PC-9 (cell line): ENCODE measurements around the gene PIEZO2.

Experiments used
- EZH2 ChIP-seq: fragments of 200-600 bp; sonication (generic); IDR thresholded peaks from 2 replicates; pipeline ENCODE4 v1.8.0; 2017; ENCODE audit warnings: antibody characterized with exemption, low read depth
- TF ChIP-seq, protein P1 (sequence below): fragments of 200-600 bp; sonication (generic); conservative IDR thresholded peaks from 2 replicates; pipeline ENCODE4 v1.6.1; 2017; ENCODE audit warnings: mixed run types, antibody characterized with exemption, mild to moderate bottlenecking, moderate library complexity

DNA sequence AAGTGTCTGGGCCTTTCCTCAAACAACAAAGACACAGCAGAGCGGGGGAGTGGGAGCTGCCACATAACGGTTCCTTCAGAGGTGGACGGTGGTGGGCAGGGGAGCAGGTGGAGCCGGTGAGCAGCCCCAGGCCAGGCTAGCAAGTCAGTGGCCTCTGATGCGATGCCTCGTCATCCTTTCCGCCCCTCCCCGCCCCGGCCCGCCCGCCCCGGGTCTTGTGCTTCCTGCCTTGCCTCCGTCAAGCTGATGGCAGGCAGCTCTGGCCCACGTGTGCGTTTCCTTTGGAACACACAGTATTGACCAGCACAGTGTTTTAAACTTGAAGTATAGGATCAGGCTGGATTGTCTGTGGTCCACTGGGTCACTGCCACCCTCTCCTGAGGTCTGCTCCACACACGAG is 38.9 kb downstream of the PIEZO2 start:
- TF ChIP-seq, protein P1, sequence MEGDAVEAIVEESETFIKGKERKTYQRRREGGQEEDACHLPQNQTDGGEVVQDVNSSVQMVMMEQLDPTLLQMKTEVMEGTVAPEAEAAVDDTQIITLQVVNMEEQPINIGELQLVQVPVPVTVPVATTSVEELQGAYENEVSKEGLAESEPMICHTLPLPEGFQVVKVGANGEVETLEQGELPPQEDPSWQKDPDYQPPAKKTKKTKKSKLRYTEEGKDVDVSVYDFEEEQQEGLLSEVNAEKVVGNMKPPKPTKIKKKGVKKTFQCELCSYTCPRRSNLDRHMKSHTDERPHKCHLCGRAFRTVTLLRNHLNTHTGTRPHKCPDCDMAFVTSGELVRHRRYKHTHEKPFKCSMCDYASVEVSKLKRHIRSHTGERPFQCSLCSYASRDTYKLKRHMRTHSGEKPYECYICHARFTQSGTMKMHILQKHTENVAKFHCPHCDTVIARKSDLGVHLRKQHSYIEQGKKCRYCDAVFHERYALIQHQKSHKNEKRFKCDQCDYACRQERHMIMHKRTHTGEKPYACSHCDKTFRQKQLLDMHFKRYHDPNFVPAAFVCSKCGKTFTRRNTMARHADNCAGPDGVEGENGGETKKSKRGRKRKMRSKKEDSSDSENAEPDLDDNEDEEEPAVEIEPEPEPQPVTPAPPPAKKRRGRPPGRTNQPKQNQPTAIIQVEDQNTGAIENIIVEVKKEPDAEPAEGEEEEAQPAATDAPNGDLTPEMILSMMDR: no peak
- TF ChIP-seq EZH2: no peak
